Right forelimb (tissue), 1 donor: ENCODE results near the gene F2RL1.
"Not testable (repeated sequence)": the region's sequence is repeated elsewhere in the genome, so short reads cannot be mapped to it uniquely, and the experiment has no call there.

Source experiments
- DNase-seq: peaks from one replicate; pipeline ENCODE4 v3.0.0-alpha.2; 2018

F2RL1 gene

DNA sequence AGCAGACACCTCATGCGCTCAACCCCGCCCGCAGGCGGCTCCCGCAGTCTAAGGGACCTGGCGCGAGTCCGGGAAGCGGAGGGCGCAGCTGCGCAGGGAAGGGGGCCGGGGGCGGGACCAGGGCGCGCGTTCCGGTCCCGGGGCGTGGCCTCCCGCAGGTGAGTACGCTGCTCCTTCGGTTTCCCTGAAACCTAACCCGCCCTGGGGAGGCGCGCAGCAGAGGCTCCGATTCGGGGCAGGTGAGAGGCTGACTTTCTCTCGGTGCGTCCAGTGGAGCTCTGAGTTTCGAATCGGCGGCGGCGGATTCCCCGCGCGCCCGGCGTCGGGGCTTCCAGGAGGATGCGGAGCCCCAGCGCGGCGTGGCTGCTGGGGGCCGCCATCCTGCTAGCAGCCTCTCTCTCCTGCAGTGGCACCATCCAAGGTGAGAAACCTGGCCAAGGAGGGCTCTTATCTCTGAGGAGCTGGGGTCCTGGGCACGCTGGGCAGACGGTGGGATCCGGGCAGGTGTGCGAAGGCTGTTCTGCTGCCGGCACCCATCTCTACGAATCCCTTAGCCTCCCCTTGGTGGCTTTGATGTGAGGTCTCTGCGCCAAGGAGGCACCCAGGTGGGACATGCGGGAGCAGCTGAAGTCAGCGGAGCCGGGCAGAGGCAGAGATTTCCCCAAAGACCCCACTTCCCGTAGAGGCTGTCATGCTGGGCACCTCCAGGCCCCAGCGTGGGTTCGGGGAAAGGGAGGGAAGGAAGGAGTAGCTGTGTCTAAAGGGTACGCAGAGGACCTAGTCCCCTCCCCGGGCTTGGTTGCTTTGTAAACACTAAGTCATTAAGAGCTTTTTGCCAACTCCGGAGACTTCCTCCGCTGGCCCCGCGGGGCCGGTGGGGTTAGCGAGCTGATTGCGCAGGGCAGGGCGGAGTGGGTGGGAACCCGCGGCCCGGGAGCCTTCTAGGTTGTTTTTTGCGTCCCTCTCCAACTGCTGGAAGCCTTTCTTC, at the start of gene F2RL1:
Gene F2RL1, plus strand, starts transcription at position 187 of the 988 bp plus-strand sequence. Its CDS starts 153 bp downstream, at position 340.
- DNase-seq, result peak; percentile 57

- DNase-seq, result not testable (repeated sequence)
Observed at GRCh38 chr5:76771041-76771440, 47.8 kb upstream of the F2RL1 start.

- DNase-seq, result no peak
Observed at GRCh38 chr5:76771705-76772405, 47.0 kb upstream of the F2RL1 start.

DNA sequence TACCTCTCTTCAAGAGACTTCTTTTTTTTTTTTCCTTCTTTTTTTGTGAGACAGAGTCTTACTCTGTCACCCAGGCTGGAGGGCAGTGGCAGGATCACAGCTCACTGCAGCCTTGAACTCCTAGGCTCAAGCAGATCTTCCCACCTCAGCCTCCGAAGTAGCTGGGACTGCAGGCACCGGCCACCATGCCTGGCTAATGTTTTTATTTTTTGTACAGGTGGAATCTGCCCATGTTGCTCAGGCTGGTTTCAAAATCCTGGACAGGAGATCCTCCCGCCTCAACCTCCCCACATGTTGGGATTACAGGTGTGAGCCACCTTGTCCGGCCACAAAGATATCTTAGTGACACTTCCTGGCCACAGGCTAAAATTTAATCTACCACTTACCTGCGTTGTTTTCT, 42.9 kb upstream of the F2RL1 start:
- no peak for DNase-seq

GRCh38 chr5:76776391-76776790, 42.4 kb upstream of the F2RL1 start:
- DNase-seq, result no peak

DNA sequence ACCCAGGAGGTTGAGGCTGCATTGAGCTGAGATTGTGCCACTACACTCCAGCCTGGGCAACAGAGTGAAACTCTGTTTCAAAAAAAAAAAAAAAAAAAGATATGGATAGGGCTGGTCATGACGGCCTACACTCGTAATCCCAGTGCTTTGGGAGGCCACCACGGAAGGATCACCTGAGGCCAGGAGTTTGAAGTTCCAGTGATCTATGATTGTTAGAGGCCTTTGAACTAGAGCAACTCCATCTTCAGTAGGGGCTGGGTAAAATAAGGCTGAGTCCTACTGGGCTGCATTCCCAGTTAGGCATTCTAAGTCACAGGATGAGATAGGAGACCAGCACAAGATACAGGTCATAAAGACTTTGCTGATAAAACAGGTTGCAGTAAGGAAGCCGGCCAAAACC, 38.2 kb upstream of the F2RL1 start:
- DNase-seq, result not testable (repeated sequence)

GRCh38 chr5:76781775-76782174, 37.1 kb upstream of the F2RL1 start:
- no peak for DNase-seq

- no peak for DNase-seq
Observed at GRCh38 chr5:76782444-76782843, 36.4 kb upstream of the F2RL1 start.

GRCh38 chr5:76787237-76787636, 31.6 kb upstream of the F2RL1 start:
- DNase-seq, result peak; percentile 78

GRCh38 chr5:76788362-76788761, 30.5 kb upstream of the F2RL1 start:
- no peak for DNase-seq

- DNase-seq, result not testable (repeated sequence)
Observed at GRCh38 chr5:76789275-76789674, 29.6 kb upstream of the F2RL1 start.

GRCh38 chr5:76789991-76790581, 28.7 kb upstream of the F2RL1 start:
- DNase-seq, result no peak

- DNase-seq, result no peak
Observed at GRCh38 chr5:76790632-76791290, 28.1 kb upstream of the F2RL1 start.

DNA sequence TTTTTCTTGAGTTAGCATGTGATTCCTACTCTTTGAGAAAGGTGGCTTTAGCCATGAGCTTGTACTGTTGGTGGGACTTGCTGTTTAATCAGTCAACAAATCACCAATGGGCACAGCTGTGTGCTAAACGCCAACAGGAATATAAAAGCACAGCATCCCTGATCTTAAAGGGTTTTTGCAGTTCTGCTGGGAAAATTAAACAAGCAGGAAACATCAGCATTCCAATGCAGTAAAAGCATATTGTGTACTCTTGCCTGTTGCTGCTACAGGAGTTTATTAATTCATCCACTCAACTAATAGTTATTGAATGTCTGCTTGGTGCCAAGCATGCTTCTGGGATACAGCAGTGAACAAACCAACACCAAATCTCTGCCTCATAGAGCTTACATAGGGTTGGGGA, 27.4 kb upstream of the F2RL1 start:
- no peak for DNase-seq

DNA sequence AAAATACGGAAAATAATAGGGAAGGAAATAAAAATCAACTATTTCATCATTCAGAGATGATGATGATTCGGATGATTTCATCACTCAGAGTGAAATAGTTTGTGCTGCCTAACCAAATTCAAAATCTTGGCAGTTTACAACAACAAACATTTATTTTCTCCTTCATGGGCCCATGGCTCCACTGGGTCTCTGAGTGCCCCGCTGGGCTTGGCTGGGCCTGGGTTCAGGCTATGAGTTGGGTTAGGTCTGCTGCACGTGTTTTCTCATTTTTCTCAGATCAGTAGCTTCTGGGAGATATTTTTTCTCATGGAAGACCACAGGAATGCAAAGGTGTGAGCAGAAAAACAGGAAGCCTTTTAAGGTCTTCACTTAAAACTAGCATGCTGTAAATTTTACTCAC, 24.0 kb upstream of the F2RL1 start:
- DNase-seq, result no peak

DNA sequence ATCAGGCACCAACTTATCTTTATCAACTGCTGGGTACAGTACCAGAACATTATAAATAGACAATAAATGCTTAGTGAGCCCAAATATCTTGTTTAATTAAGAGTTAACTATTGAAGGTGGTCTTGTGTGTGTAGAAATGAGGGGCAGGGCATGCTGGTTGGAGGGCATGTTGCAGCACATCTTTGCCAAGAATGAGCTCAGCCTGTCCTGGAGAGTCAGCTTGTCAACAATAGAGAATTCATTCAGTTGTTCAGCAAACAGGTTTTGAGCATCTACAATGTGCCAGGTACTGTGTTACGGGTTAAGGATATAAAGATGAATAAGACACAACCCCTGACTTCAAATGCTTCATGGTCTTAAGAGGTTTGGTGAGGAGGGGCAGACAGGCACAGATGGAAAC, 19.2 kb upstream of the F2RL1 start:
- no peak for DNase-seq

GRCh38 chr5:76800579-76800978, 18.3 kb upstream of the F2RL1 start:
- no peak for DNase-seq

GRCh38 chr5:76801159-76801802, 17.5 kb upstream of the F2RL1 start:
- DNase-seq, result no peak

- DNase-seq, result no peak
Observed at GRCh38 chr5:76801803-76802195, 17.0 kb upstream of the F2RL1 start.

- DNase-seq, result no peak
Observed at GRCh38 chr5:76804266-76804665, 14.6 kb upstream of the F2RL1 start.

GRCh38 chr5:76805821-76806505, 12.9 kb upstream of the F2RL1 start:
- no peak for DNase-seq

DNA sequence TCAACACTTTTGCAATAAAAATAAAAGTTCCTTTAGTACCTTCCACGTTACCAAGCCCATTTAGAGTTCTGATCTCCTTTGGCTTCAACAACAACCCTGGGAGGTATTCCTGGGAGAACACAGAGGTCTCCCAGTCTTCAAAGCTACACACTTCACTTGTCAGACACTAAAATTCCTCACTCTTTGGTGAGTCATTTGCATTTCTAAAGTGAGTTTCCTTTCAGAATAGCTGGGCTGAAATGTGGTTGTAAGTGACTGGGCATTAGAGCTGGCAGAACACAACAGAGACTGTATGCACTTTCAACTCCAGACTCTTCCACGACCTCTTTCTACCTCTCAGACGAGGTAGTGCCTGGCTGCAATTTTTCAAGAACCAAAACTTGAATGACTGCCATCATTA, 11.5 kb upstream of the F2RL1 start:
- DNase-seq, result no peak
